H1 (cell line): ENCODE data around the gene UIMC1.
"Not testable (repeated sequence)": the region's sequence is repeated elsewhere in the genome, so short reads cannot be mapped to it uniquely, and the experiment has no call there.

Source experiments
- CHD2 ChIP-seq: IDR thresholded peaks from 2 replicates; pipeline ENCODE4 v1.6.1; 2012; ENCODE audit warnings: low read length, improper control_type of control experiment
- CTBP2 ChIP-seq: IDR thresholded peaks from 2 replicates; pipeline ENCODE4 v1.7.0; 2011; ENCODE audit warnings: borderline replicate concordance, mild to moderate bottlenecking, moderate library complexity, mixed read lengths, low read length; ENCODE audit not compliant: insufficient read depth, insufficient read length
- CTCF ChIP-seq, 3 experiments: IDR thresholded peaks; 1 replicate in 2 of 3; 2 replicates in 1 of 3; pipeline versions ENCODE4 v1.5.1 to v1.6.1; 2011; ENCODE audit warnings: low read length in 3 of 3, mild to moderate bottlenecking in 3 of 3, inconsistent platforms in 2 of 3, low read depth in 1 of 3, moderate library complexity in 1 of 3; ENCODE audit not compliant: insufficient read depth in 1 of 3; ENCODE audit errors: control extremely low read depth in 1 of 3
- EZH2 ChIP-seq: fragments of 200-600 bp; sonication (generic); IDR thresholded peaks from 2 replicates; pipeline ENCODE4 v1.7.1; 2012; ENCODE audit warnings: low read depth, mild to moderate bottlenecking, moderate library complexity, low read length, inconsistent platforms; ENCODE audit not compliant: severe bottlenecking
- GABPA ChIP-seq: IDR thresholded peaks from 2 replicates; pipeline ENCODE4 v1.6.1; 2011; ENCODE audit warnings: mild to moderate bottlenecking, low read length, moderate library complexity, borderline replicate concordance; ENCODE audit not compliant: insufficient read depth
- MAFK ChIP-seq: IDR thresholded peaks from 2 replicates; pipeline ENCODE4 v1.6.1; 2012; ENCODE audit warnings: low read depth, mild to moderate bottlenecking, improper control_type of control experiment, low read length
- POLR2AphosphoS5 ChIP-seq: IDR thresholded peaks from 2 replicates; pipeline ENCODE4 v1.6.1; 2011; ENCODE audit warnings: low read depth, low read length
- RAD21 ChIP-seq, 2 experiments: IDR thresholded peaks in 1 of 2; conservative IDR thresholded peaks in 1 of 2; 2 replicates each; pipeline ENCODE4 v1.6.1; 2011; ENCODE audit warnings: low read depth in 2 of 2, low read length in 2 of 2, improper control_type of control experiment in 1 of 2, inconsistent platforms in 1 of 2, mild to moderate bottlenecking in 1 of 2, moderate library complexity in 1 of 2
- RFX5 ChIP-seq: IDR thresholded peaks from 2 replicates; pipeline ENCODE4 v1.6.1; 2011; ENCODE audit warnings: low read depth, low read length, improper control_type of control experiment, borderline replicate concordance
- TAF1 ChIP-seq: IDR thresholded peaks from 2 replicates; pipeline ENCODE4 v1.6.1; 2011; ENCODE audit warnings: mild to moderate bottlenecking, low read depth, low read length
- YY1 ChIP-seq: IDR thresholded peaks from 2 replicates; pipeline ENCODE4 v1.6.1; 2011; ENCODE audit warnings: low read depth, mild to moderate bottlenecking, low read length
- TF ChIP-seq, protein P1 (sequence below): IDR thresholded peaks from 2 replicates; pipeline ENCODE4 v1.6.1; 2011; ENCODE audit warnings: low read depth, mild to moderate bottlenecking, low read length; ENCODE audit not compliant: insufficient read depth

GRCh38 chr5:176870644-176871043 is 135.9 kb downstream of the UIMC1 start:
- not testable (repeated sequence) for TF ChIP-seq EZH2; CTCF (IDR thresholded peaks at IDR 0.05; ENCODE audit: control extremely low read depth in 1 of 3, insufficient read depth in 1 of 3, low read depth in 1 of 3, low read length in 3 of 3); GABPA; CTBP2; CHD2; MAFK; YY1; RFX5; POLR2AphosphoS5; TAF1; RAD21 (IDR thresholded peaks at IDR 0.05 in 1 of 2, conservative IDR thresholded peaks at IDR 0.05 in 1 of 2; ENCODE audit: low read depth in 2 of 2, low read length in 2 of 2)
- TF ChIP-seq, protein P1, sequence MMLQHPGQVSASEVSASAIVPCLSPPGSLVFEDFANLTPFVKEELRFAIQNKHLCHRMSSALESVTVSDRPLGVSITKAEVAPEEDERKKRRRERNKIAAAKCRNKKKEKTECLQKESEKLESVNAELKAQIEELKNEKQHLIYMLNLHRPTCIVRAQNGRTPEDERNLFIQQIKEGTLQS: not testable (repeated sequence)
